DND-41 (cell line): ENCODE results near the gene EEFSEC.
A peak's percentile ranks its signal among the peaks of the same experiment; 100 is the strongest.

Source experiments
- ATAC-seq: fragments of 200-7000 bp; cut with Tn5 transposase; 3 replicates; pipeline ENCODE4 v1.9.1; 2021; ENCODE audit warnings: low read depth; ENCODE audit not compliant: insufficient read depth
- DNase-seq: peaks from one replicate; pipeline ENCODE4 v3.0.0-alpha.2; 2020
- H2AFZ ChIP-seq: 2 replicates; pipeline ENCODE4 v1.6.0; 2012; ENCODE audit warnings: low read depth, low read length
- H3K27ac ChIP-seq: 2 replicates; pipeline ENCODE4 v1.5.1; 2012; ENCODE audit warnings: low read length, inconsistent platforms
- H3K27me3 ChIP-seq: fragments of 200-600 bp; sonication (generic); 2 replicates; pipeline ENCODE4 v1.6.0; 2012; ENCODE audit warnings: low read length, mild to moderate bottlenecking, inconsistent platforms; ENCODE audit not compliant: insufficient read depth, poor library complexity
- H3K36me3 ChIP-seq: 2 replicates; pipeline ENCODE4 v1.5.1; 2012; ENCODE audit warnings: low read length, inconsistent platforms; ENCODE audit not compliant: insufficient read depth
- H3K4me1 ChIP-seq: 2 replicates; pipeline ENCODE4 v1.5.1; 2012; ENCODE audit warnings: mild to moderate bottlenecking, low read length; ENCODE audit not compliant: insufficient read depth
- H3K4me2 ChIP-seq: 2 replicates; pipeline ENCODE4 v1.6.0; 2012; ENCODE audit warnings: mild to moderate bottlenecking, moderate library complexity, low read length, inconsistent platforms; ENCODE audit not compliant: insufficient read depth
- H3K4me3 ChIP-seq, 2 experiments: fragments of 200-600 bp in 1 of 2; shearing (Covaris generic) in 1 of 2; 2 replicates each; pipeline ENCODE4 v1.5.1; 2012 to 2016; ENCODE audit warnings: inconsistent platforms in 2 of 2, low read length in 2 of 2, mild to moderate bottlenecking in 2 of 2, low read depth in 1 of 2, moderate library complexity in 1 of 2
- H3K79me2 ChIP-seq: 2 replicates; pipeline ENCODE4 v1.6.0; 2012; ENCODE audit warnings: low read length, inconsistent platforms; ENCODE audit not compliant: insufficient read depth
- H3K9ac ChIP-seq: 2 replicates; pipeline ENCODE4 v1.6.0; 2012; ENCODE audit warnings: low read depth, mild to moderate bottlenecking, inconsistent platforms, low read length, moderate library complexity
- H3K9me3 ChIP-seq: 2 replicates; pipeline ENCODE4 v1.5.1; 2012; ENCODE audit warnings: low read length, moderate library complexity, mild to moderate bottlenecking, inconsistent platforms; ENCODE audit not compliant: insufficient read depth, severe bottlenecking
- H4K20me1 ChIP-seq: 2 replicates; pipeline ENCODE4 v1.6.0; 2012; ENCODE audit warnings: low read length; ENCODE audit not compliant: insufficient read depth
- EZH2 ChIP-seq: IDR thresholded peaks from 3 replicates; pipeline ENCODE4 v1.6.1; 2012; ENCODE audit warnings: borderline replicate concordance, low read depth, mild to moderate bottlenecking, moderate library complexity, low read length, inconsistent platforms; ENCODE audit not compliant: severe bottlenecking
- TF ChIP-seq, protein P1 (sequence below): IDR thresholded peaks from 2 replicates; pipeline ENCODE4 v1.5.1; 2012; ENCODE audit warnings: borderline replicate concordance, low read length, moderate library complexity, mild to moderate bottlenecking; ENCODE audit not compliant: poor library complexity, severe bottlenecking; ENCODE audit errors: extremely low read depth

EEFSEC gene

DNA sequence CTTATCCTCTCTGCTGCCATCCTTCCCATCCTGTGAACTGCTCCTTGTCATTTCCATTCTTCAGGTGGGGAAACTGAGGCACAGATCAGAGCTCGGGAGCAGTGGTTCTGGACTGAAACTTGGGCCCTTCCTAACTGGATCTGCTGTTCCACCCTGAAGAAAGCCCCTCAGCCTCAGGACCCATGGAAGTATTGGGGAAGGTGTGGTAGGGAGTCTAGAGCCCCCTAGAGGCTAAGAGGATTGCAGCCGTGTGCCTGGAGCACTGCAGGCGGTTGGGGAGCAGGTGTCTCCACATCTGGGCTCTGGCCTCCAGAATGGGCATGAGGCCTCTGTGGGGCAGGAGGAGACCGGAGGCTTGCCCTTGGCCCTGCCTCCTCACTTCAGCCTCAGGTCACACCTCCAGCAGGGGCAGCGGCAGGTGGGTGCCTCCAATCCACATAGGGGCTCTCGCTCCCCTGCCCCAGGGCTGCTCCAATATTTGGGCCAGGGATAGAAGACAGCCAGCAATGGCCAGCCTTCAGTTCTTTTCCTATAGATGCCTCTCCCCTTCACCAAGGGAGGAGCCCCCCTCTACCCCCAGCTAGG lies 285.3 kb downstream of the EEFSEC start:
- Histone ChIP-seq H4K20me1 (peaks cover 3% of the 10 kb centered on the region; the same call in 1 of the 2 replicates), H3K4me2 (no peak overlapping the region), H3K27me3 (no peaks in the 10 kb centered on the region), H3K79me2 (no peaks in the 10 kb centered on the region), H3K4me3 (no peak overlapping the region), H3K9me3 (no peaks in the 10 kb centered on the region), H3K27ac (no peak overlapping the region), H3K36me3 (no peaks in the 10 kb centered on the region), H2AFZ (no peak overlapping the region), H3K9ac (no peak overlapping the region), H3K4me1 (no peaks in the 10 kb centered on the region)
- DNase-seq = peak; percentile 13
- TF ChIP-seq EZH2 = no peak
- TF ChIP-seq, protein P1, sequence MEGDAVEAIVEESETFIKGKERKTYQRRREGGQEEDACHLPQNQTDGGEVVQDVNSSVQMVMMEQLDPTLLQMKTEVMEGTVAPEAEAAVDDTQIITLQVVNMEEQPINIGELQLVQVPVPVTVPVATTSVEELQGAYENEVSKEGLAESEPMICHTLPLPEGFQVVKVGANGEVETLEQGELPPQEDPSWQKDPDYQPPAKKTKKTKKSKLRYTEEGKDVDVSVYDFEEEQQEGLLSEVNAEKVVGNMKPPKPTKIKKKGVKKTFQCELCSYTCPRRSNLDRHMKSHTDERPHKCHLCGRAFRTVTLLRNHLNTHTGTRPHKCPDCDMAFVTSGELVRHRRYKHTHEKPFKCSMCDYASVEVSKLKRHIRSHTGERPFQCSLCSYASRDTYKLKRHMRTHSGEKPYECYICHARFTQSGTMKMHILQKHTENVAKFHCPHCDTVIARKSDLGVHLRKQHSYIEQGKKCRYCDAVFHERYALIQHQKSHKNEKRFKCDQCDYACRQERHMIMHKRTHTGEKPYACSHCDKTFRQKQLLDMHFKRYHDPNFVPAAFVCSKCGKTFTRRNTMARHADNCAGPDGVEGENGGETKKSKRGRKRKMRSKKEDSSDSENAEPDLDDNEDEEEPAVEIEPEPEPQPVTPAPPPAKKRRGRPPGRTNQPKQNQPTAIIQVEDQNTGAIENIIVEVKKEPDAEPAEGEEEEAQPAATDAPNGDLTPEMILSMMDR = peak; percentile 71
- ATAC-seq = peak; percentile 64

DNA sequence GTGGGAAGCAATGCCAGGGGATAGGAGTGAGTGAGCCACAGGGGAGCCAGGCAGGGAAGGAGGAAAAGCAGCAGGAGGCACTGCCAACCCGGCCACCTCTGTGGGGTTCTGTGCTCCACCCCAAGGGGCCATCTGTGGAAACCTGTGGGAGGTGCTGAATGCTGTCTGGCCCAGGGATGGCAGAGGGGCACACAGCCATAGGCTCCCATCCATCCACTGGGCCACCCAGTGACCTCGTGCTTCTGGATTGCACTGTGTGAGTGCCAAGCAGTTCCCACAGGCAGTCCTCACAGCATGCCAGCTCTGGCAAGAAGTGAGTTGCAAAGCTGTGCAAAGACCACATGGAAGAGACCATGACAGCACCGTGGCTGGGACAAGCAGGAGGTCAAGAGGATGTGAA lies 285.9 kb downstream of the EEFSEC start:
- H3K4me3 ChIP-seq = no peak overlapping the region
- TF ChIP-seq, protein P1 = no peak
- TF ChIP-seq EZH2 = no peak

DNA sequence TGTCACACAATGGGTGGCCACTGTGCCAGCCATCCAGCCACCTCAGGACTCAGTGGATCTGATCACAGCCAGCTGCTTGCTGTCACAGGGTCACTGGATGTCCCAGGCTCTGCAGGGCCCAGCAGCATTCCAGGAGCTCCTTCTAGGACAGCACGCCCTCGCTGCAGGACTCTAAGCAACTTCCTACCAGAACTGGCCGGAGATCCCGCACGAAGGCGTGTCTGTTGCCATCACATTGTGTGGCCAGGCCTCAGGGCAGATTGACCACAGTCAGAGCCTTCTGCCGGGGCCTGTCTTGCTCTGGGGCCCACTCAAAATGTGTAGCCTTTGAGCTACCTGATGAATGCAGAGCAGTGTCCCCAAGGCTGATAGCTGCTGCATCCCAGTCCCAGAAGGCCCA lies 288.8 kb downstream of the EEFSEC start:
- no peak for ATAC-seq
- no peak overlapping the region for H3K27ac ChIP-seq
- no peaks in the 10 kb centered on the region for H3K36me3 ChIP-seq
- no peak overlapping the region for H2AFZ ChIP-seq
- DNase-seq = no peak
- no peak overlapping the region for H3K4me2 ChIP-seq
- no peaks in the 10 kb centered on the region for H3K4me1 ChIP-seq
- H3K9me3 ChIP-seq = no peaks in the 10 kb centered on the region
- no peaks in the 10 kb centered on the region for H3K27me3 ChIP-seq
- no peaks in the 10 kb centered on the region; the same call in 1 of the 2 replicates for H4K20me1 ChIP-seq
- TF ChIP-seq EZH2 = no peak
- TF ChIP-seq, protein P1 = no peak
- H3K9ac ChIP-seq = no peak overlapping the region
- H3K4me3 ChIP-seq = no peak overlapping the region
- no peaks in the 10 kb centered on the region for H3K79me2 ChIP-seq

More for the DNA sequence above, 285.9 kb downstream of the EEFSEC start:
- Histone ChIP-seq H4K20me1 (no peaks in the 10 kb centered on the region; the same call in 1 of the 2 replicates), H3K9me3 (no peaks in the 10 kb centered on the region), H3K4me1 (no peaks in the 10 kb centered on the region), H2AFZ (no peak overlapping the region), H3K27ac (no peak overlapping the region), H3K36me3 (no peaks in the 10 kb centered on the region), H3K79me2 (no peaks in the 10 kb centered on the region), H3K27me3 (no peaks in the 10 kb centered on the region), H3K4me2 (no peak overlapping the region), H3K9ac (no peak overlapping the region)
- DNase-seq = no peak
- ATAC-seq = no peak

DNA sequence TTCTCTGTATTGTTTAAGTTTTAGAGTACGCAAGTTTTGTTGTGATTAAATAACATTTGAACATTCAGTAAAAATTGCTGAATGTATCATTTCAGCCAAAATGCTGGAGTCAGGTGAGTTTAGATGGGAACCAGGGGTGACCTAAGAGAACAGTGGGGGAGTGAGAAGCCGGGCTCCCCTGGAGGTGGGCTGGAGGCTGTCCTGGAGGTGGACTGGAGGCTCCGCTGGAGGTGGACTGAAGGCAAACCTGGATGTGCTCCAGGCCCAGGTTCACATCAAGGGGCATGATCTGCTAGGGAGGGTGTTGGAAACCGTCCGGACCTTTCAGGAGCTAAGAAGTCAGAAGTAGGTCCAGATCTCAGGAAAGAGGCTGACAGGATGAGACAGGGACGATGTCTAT lies 289.7 kb downstream of the EEFSEC start:
- H3K4me3 ChIP-seq = no peak overlapping the region
- H3K27ac ChIP-seq = no peak overlapping the region
- H3K79me2 ChIP-seq = no peaks in the 10 kb centered on the region
- no peak for DNase-seq
- ATAC-seq = no peak
- no peaks in the 10 kb centered on the region for H3K9me3 ChIP-seq
- H3K36me3 ChIP-seq = no peaks in the 10 kb centered on the region
- H4K20me1 ChIP-seq = no peaks in the 10 kb centered on the region; the same call in 1 of the 2 replicates
- no peak for TF ChIP-seq EZH2
- TF ChIP-seq, protein P1 = no peak
- H3K27me3 ChIP-seq = no peaks in the 10 kb centered on the region
- H3K4me2 ChIP-seq = no peak overlapping the region
- H2AFZ ChIP-seq = no peak overlapping the region
- no peak overlapping the region for H3K9ac ChIP-seq
- no peaks in the 10 kb centered on the region for H3K4me1 ChIP-seq
